HS-5 (cell line): Measurements from ENCODE around the gene TMPRSS12.
A peak's percentile ranks its signal among the peaks of the same experiment; 100 is the strongest.
"Not testable (repeated sequence)": the region's sequence is repeated elsewhere in the genome, so short reads cannot be mapped to it uniquely, and the experiment has no call there.

Experiments
- DNase-seq: peaks from one replicate; pipeline ENCODE4 v3.0.0-alpha.2; 2012; ENCODE audit warnings: low read depth

Gene TMPRSS12

GRCh38 chr12:50859621-50860310 is 17.0 kb downstream of the TMPRSS12 start:
- no peak for DNase-seq

GRCh38 chr12:50862316-50862715 is 19.6 kb downstream of the TMPRSS12 start:
- peak; percentile 51 for DNase-seq

GRCh38 chr12:50865266-50865665 is 22.5 kb downstream of the TMPRSS12 start:
- no peak for DNase-seq

GRCh38 chr12:50868881-50869280 is 26.2 kb downstream of the TMPRSS12 start:
- not testable (repeated sequence) for DNase-seq

GRCh38 chr12:50882563-50882962 is 39.8 kb downstream of the TMPRSS12 start:
- DNase-seq, result no peak

- no peak for DNase-seq
Observed at GRCh38 chr12:50887191-50887590, 44.5 kb downstream of the TMPRSS12 start.

GRCh38 chr12:50888666-50889065 is 45.9 kb downstream of the TMPRSS12 start:
- DNase-seq, result no peak

GRCh38 chr12:50894241-50894640 is 51.5 kb downstream of the TMPRSS12 start:
- no peak for DNase-seq

- DNase-seq, result no peak
Observed at GRCh38 chr12:50901685-50902113, 59.0 kb downstream of the TMPRSS12 start.

- DNase-seq, result not testable (repeated sequence)
Observed at GRCh38 chr12:50908479-50908878, 65.8 kb downstream of the TMPRSS12 start.

GRCh38 chr12:50912361-50912760 is 69.6 kb downstream of the TMPRSS12 start:
- not testable (repeated sequence) for DNase-seq

GRCh38 chr12:50913224-50913623 is 70.5 kb downstream of the TMPRSS12 start:
- no peak for DNase-seq

GRCh38 chr12:50914872-50915484 is 72.3 kb downstream of the TMPRSS12 start:
- no peak for DNase-seq

- DNase-seq, result no peak
Observed at GRCh38 chr12:50916292-50916691, 73.6 kb downstream of the TMPRSS12 start.

- no peak for DNase-seq
Observed at GRCh38 chr12:50918584-50919316, 76.0 kb downstream of the TMPRSS12 start.

- no peak for DNase-seq
Observed at GRCh38 chr12:50922820-50923219, 80.1 kb downstream of the TMPRSS12 start.

- no peak for DNase-seq
Observed at GRCh38 chr12:50923361-50924130, 80.8 kb downstream of the TMPRSS12 start.

- no peak for DNase-seq
Observed at GRCh38 chr12:50924131-50924438, 81.4 kb downstream of the TMPRSS12 start.

- peak; percentile 2 for DNase-seq
Observed at GRCh38 chr12:50924439-50925341, 82.0 kb downstream of the TMPRSS12 start.

- DNase-seq, result no peak
Observed at GRCh38 chr12:50925342-50925651, 82.6 kb downstream of the TMPRSS12 start.

- no peak for DNase-seq
Observed at GRCh38 chr12:50925920-50926319, 83.2 kb downstream of the TMPRSS12 start.

GRCh38 chr12:50926415-50926814 is 83.7 kb downstream of the TMPRSS12 start:
- no peak for DNase-seq
